Esophagus muscularis mucosa (tissue), 4 donors: ENCODE data around the gene DYNLL1. TPM values are rescaled to one million over a fixed set of nuclear protein-coding genes. Genes with fewer than 3 reads are reported as not detected.

Source experiments
- DNase-seq: peaks from one replicate; pipeline ENCODE4 v3.0.0-alpha.2; 2017; ENCODE audit errors: extremely low spot score
- H3K27ac ChIP-seq, 4 donors: fragments of 200-600 bp; sonication (generic); replicated peaks in 1 of 4; 1 replicate in 3 of 4; 2 replicates in 1 of 4; pipeline ENCODE4 v1.5.1; 2016 to 2019; ENCODE audit warnings: mild to moderate bottlenecking in 1 of 4
- H3K27me3 ChIP-seq, 4 donors: fragments of 200-600 bp; sonication (generic); one replicate each; pipeline versions ENCODE4 v1.5.1 to v1.6.0; 2016 to 2019
- H3K36me3 ChIP-seq, 4 donors: fragments of 200-600 bp; sonication (generic); one replicate each; pipeline ENCODE4 v1.5.1; 2016 to 2019
- H3K4me1 ChIP-seq, 4 donors: fragments of 200-600 bp; sonication (generic); one replicate each; pipeline ENCODE4 v1.5.1; 2016 to 2019
- H3K4me3 ChIP-seq, 4 donors: fragments of 200-600 bp; sonication (generic); 1 replicate in 2 of 4; 2 replicates in 2 of 4; pipeline ENCODE4 v1.5.1; 2016 to 2019; ENCODE audit warnings: mild to moderate bottlenecking in 4 of 4, moderate library complexity in 1 of 4
- H3K9me3 ChIP-seq, 4 donors: fragments of 200-600 bp; sonication (generic); 1 replicate in 3 of 4; 2 replicates in 1 of 4; pipeline ENCODE4 v1.5.1; 2016 to 2019
- CTCF ChIP-seq, 3 experiments: fragments of 200-600 bp in 2 of 3; fragments of 450-650 bp in 1 of 3; sonication (generic) in 2 of 3; IDR thresholded peaks; one replicate each; pipeline ENCODE4 v1.5.1; 2017 to 2019; ENCODE audit warnings: antibody characterized with exemption in 3 of 3, mild to moderate bottlenecking in 2 of 3, moderate library complexity in 1 of 3
- EP300 ChIP-seq: sonication (generic); formaldehyde crosslinking; IDR thresholded peaks from one replicate; pipeline ENCODE4 v1.6.1; 2017; ENCODE audit warnings: antibody characterized with exemption
- POLR2A ChIP-seq: fragments of 450-650 bp; IDR thresholded peaks from one replicate; pipeline ENCODE4 v1.6.1; 2017; ENCODE audit warnings: antibody characterized with exemption, moderate library complexity, mild to moderate bottlenecking, low read depth
- POLR2AphosphoS5 ChIP-seq, 2 donors: sonication (generic); formaldehyde crosslinking; IDR thresholded peaks; one replicate each; pipeline ENCODE4 v1.6.1; 2017; ENCODE audit warnings: antibody characterized with exemption in 2 of 2
- WGBS: methylation state at CpG from one replicate; pipeline ENCODE4 v1.1.5; 2018; 5-methylcytosine and 5-hydroxymethylcytosine counted together
- intact Hi-C: fragments of 100-400 bp; cut with DNase I; formaldehyde crosslinking; loops from one replicate; pipeline ENCODE4 v1.15.1; 2023
- total RNA-seq, 4 donors: library from RNA; depleted of rRNA; stranded (reverse); fragments of >200 nt; gene quantifications; one replicate each; pipeline versions ENCODE4 v1.1.0 to v1.2.1, GENCODE V29; 2016

DYNLL1 gene
- total RNA-seq, 4 donors from 2014 or later = 229 to 289 (median 269) TPM

GRCh38 chr12:120453977-120454376 lies 41.9 kb upstream of the DYNLL1 start:
- H3K27ac ChIP-seq = no peak overlapping the region
- H3K4me3 ChIP-seq = no peak overlapping the region
- WGBS = 66% methylated on average over 4 of the region's 4 CpGs
- intact Hi-C loops = no loop called here
- no peaks in the 10 kb centered on the region for H3K9me3 ChIP-seq
- H3K36me3 ChIP-seq = peaks cover 30 to 75% (median 58%) of the 10 kb centered on the region in 4 donors
- DNase-seq = no peak
- no peaks in the 10 kb centered on the region for H3K27me3 ChIP-seq
- peaks cover 0 to 7% (median under 1%) of the 10 kb centered on the region in 4 donors for H3K4me1 ChIP-seq
- TF ChIP-seq CTCF (IDR thresholded peaks at IDR 0.05) (peak; percentile 19 to 69 (median 32)), EP300 (no peak), POLR2A (no peak)

GRCh38 chr12:120455302-120455701 lies 40.6 kb upstream of the DYNLL1 start:
- WGBS = 93% methylated on average over 7 of the region's 7 CpGs
- Histone ChIP-seq H3K27me3 (no peaks in the 10 kb centered on the region), H3K9me3 (no peaks in the 10 kb centered on the region), H3K27ac (no peak overlapping the region), H3K36me3 (peaks cover 42 to 80% (median 70%) of the 10 kb centered on the region in 4 donors), H3K4me3 (no peak overlapping the region), H3K4me1 (no peaks in the 10 kb centered on the region)
- intact Hi-C loops = no loop called here
- TF ChIP-seq POLR2A = no peak
- no peak for TF ChIP-seq CTCF (IDR thresholded peaks at IDR 0.05)
- TF ChIP-seq EP300 = no peak
- TF ChIP-seq POLR2AphosphoS5 (IDR thresholded peaks at IDR 0.05) = no peak
- DNase-seq = no peak

GRCh38 chr12:120457133-120457532 lies 38.8 kb upstream of the DYNLL1 start:
- WGBS = 82% methylated on average over 6 of the region's 6 CpGs
- peaks cover 54 to 86% (median 80%) of the 10 kb centered on the region in 4 donors for H3K36me3 ChIP-seq

DNA sequence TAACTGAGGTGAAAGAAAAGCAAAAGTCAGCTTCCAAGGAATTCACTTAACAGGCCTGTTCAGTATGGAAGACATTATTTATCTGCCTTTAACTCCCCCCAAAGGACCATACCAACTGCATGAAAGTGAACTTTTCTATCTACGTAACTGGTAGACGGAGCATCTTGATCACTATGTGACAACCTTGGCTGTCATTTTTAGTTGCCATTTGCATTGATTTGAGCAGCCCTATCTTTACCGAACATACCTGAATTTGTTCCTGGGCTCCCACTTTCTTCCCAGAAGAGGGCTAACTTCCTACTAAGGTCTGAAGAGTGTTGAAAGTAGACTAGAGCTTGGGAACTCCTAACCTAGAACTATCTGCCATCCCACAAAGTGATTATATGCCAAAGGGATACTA lies 35.8 kb upstream of the DYNLL1 start:
- TF ChIP-seq POLR2A = no peak
- TF ChIP-seq EP300 = no peak
- no peak for TF ChIP-seq CTCF (IDR thresholded peaks at IDR 0.05)
- TF ChIP-seq POLR2AphosphoS5 (IDR thresholded peaks at IDR 0.05) = no peak
- Histone ChIP-seq H3K27ac (no peak overlapping the region), H3K9me3 (no peaks in the 10 kb centered on the region), H3K27me3 (no peaks in the 10 kb centered on the region), H3K4me1 (no peaks in the 10 kb centered on the region), H3K4me3 (no peak overlapping the region), H3K36me3 (peaks cover 66 to 98% (median 95%) of the 10 kb centered on the region in 4 donors)
- intact Hi-C loops = no loop called here
- DNase-seq = no peak
- WGBS = 78% methylated on average over 3 of the region's 3 CpGs

More at GRCh38 chr12:120457133-120457532, 38.8 kb upstream of the DYNLL1 start:
- no peaks in the 10 kb centered on the region for H3K9me3 ChIP-seq
- no peaks in the 10 kb centered on the region for H3K4me1 ChIP-seq
- no peaks in the 10 kb centered on the region for H3K27me3 ChIP-seq
- intact Hi-C loops = no loop called here
- no peak overlapping the region for H3K4me3 ChIP-seq
- TF ChIP-seq EP300 (no peak), CTCF (IDR thresholded peaks at IDR 0.05) (no peak), POLR2A (no peak), POLR2AphosphoS5 (IDR thresholded peaks at IDR 0.05) (no peak)
- H3K27ac ChIP-seq = no peak overlapping the region
- DNase-seq = no peak

- 69% methylated on average over 3 of the region's 3 CpGs for WGBS
- intact Hi-C loops = no loop called here
- Histone ChIP-seq H3K4me1 (peaks cover 12 to 17% (median 15%) of the 10 kb centered on the region in 4 donors), H3K36me3 (peaks cover 59 to 99% (median 89%) of the 10 kb centered on the region in 4 donors), H3K27me3 (no peaks in the 10 kb centered on the region), H3K27ac (no peak overlapping the region), H3K9me3 (no peaks in the 10 kb centered on the region), H3K4me3 (no peak overlapping the region)
- no peak for TF ChIP-seq POLR2AphosphoS5 (IDR thresholded peaks at IDR 0.05)
- TF ChIP-seq POLR2A = no peak
- no peak for DNase-seq
These were observed 33.7 kb upstream of the DYNLL1 start for GRCh38 chr12:120462099-120462640.
